GM18909 (cell line): ENCODE results near the gene RGS4.
"Not testable (repeated sequence)": the region's sequence is repeated elsewhere in the genome, so short reads cannot be mapped to it uniquely, and the experiment has no call there.

ENCODE experiments used
- ATAC-seq: cut with Tn5 transposase; IDR thresholded peaks from one replicate; pipeline ENCODE4 v1.9.1; 2021; ENCODE audit warnings: mild to moderate bottlenecking; ENCODE audit not compliant: unreplicated experiment, poor library complexity

The RGS4 gene

DNA sequence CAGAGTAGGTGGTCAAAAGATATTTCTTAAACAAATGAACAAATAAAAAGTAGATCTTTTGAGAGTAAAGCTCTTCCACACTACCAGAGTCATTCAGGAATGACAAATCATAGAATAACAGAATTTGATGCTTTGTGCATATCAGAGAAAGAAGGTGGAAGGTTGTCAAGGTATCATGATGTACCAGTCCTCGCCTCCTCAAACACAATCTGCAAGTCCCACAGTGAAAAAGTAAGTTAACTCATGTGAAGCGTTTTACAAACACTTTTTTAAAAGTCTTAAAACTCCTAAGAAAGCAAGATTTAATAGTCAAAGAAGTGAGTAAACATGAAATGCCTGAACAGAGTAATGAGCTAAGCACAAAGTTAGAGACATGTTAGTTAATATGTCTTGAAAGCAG lies 2.5 kb upstream of the RGS4 start:
- ATAC-seq: no peak

DNA sequence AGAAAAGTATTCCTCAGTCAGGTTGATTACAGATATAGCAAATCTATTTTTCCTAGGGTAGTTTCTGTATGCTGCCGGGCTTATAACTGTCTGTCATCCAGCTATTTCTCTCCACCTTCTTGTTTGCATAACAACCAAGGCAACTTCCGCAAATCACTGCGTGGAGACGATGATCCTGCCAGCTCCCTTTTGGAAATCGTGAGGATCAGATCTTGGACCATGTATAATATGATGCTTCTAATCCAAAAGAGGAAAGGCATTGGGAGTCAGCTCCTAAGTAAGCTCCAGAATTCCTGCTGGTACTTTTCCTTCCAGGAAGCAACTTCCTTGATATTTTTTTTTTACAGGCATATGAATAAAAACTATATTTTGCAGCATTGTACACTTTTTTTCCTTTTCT lies 445 bp upstream of the RGS4 start:
- no peak for ATAC-seq

DNA sequence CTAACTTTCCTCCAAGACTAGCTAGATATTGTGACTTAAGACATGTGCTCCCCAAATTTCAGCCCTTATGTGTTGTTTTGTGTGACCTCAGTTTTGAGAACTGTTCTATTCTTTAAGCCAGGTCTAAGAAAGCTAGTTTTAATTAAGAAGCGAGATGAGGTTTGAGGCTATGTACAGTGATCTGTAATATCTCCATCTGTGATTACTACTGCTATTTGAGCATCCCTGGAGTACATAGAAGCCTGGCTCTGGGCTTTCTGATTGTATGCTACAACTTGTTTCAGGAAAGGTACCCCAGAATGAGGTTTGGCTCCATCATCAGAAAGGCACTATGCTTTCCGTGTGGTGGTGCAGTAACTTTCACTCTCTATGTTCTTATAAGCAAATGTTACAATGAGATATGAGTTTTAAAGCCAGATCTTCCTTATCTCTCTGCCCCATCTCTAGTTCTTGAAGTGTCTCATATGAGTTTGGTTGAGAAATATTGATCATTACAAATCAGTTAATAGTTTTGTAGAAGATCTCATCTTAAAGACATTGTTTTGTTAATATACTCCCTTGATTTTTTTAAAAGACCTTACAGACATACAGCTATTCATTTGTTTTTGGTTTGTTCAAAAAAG lies 605 bp downstream of the RGS4 start:
- ATAC-seq: no peak

DNA sequence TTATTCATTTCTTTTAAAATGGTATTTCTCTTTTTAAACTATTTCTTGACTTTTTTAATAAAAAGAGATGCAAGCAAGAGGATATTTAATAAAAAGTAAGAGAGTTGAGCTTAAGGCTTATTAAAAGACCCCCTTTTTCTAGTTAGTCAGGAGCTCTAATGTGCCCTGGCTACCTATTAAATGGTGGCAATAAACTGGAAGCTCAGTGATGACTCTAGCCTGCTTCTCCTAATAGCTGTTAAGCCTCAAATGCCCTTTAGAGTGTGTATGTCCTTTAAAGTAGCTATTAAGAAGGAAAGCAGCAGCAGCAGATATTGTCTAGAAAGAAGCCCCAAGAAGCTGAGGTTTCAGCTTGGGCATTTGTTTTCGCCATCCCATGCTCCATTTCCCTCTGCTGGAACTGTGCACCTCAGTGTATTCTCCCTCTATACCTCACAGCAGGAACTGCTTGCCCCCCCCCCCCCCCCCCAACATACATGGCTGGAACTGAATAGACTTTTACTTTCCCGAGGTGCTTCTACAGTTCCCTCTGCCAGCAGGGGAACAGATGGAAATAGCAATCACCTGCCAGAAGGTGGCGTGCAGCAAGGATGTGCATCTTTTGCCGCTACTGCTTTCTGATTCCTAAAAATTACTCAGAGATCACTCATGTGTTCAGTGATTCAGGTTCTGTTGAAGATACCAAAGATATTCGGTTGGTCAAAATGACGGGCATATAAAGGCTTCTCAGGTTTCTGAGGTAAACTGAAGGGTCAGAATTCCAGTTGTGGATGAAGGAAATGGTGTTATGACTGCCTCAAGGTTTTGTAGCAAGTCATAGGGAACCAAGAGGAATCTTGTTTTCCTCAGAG lies 2.5 kb downstream of the RGS4 start:
- peak; percentile 82 for ATAC-seq

DNA sequence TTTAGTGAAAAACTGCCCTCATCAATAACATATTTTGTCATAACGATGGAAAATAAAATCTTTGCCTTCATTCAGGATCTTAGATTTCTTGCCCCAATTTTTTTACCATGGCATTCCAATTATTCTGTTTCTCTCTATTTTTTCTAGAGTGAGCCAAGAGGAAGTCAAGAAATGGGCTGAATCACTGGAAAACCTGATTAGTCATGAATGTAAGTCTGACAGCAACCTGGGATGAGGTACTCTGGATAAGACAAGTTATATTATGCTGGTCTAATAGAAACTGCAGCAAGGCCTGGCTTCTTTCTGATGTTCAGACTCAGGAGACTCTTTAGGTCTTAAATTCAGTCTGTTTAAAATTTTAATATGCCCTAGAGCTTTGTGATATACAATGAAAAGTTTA lies 3.5 kb downstream of the RGS4 start:
- no peak for ATAC-seq

DNA sequence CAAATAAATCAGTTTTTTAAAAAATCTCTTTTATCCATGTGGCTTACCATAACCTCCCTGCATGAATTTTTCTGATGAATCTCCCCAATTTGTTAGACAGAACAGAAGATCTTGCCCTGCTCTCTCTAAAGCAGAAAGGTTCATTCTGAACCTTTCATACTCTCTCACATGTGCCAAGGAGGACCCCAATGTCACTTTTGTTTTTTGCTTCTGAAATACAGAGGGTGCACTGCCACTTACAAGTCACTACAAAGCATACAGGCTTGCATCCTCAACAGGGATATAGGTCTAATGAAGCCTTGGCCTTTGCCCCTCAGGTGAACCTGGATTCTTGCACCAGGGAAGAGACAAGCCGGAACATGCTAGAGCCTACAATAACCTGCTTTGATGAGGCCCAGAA lies 4.8 kb downstream of the RGS4 start:
- no peak for ATAC-seq

DNA sequence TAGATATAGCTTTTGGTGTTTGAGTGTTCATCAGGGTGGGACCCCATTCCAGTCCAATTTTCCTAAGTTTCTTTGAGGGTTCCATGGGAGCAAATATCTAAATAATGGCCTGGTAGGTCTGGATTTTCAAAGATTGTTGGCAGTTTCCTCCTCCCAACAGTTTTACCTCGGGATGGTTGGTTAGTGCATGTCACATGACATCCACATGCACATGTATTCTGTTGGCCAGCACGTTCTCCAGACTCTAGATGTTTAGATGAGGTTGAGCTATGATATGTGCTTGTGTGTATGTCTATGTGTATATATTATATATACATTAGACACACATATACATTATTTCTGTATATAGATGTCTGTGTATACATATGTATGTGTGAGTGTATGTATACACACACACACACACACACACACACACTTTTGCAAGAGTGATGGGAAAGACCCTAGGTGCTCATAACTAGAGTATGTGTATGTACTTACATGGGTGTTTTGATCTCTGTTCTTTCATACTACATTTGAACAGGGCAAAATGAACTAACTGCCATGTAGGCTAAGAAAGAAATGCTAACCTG lies 5.6 kb downstream of the RGS4 start:
- no peak for ATAC-seq

DNA sequence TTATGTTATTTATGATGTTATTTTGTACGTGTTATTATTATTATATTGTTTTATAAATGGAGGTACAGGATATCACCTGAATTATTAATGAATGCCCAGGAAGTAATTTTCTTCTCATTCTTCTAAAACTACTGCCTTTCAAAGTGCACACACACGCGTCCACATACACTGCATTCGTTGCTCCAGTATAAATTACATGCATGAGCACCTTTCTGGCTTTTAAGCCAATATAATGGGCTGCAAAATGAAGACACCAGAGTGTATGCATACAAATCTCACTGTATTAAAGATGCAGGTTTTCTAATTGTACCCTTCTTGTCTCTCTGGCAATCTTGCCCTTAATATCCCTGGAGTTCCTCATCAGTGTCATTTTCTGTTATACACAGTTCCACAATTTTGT lies 6.9 kb downstream of the RGS4 start:
- ATAC-seq: no peak

DNA sequence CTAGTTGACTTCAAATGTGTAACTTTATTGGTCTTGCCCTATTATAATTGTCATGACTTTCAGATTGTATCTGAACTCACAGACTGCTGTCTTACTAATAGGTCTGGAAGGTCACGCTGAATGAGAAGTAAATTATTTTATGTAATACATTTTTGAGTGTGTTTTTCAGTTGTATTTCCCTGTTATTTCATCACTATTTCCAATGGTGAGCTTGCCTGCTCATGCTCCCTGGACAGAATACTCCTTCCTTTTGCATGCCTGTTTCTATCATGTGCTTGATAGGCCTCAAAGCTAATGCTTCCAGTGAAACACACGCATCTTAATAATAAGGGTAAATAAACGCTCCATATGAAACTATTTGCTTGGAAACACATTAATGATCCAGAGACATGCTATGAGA lies 7.3 kb downstream of the RGS4 start:
- ATAC-seq: no peak

DNA sequence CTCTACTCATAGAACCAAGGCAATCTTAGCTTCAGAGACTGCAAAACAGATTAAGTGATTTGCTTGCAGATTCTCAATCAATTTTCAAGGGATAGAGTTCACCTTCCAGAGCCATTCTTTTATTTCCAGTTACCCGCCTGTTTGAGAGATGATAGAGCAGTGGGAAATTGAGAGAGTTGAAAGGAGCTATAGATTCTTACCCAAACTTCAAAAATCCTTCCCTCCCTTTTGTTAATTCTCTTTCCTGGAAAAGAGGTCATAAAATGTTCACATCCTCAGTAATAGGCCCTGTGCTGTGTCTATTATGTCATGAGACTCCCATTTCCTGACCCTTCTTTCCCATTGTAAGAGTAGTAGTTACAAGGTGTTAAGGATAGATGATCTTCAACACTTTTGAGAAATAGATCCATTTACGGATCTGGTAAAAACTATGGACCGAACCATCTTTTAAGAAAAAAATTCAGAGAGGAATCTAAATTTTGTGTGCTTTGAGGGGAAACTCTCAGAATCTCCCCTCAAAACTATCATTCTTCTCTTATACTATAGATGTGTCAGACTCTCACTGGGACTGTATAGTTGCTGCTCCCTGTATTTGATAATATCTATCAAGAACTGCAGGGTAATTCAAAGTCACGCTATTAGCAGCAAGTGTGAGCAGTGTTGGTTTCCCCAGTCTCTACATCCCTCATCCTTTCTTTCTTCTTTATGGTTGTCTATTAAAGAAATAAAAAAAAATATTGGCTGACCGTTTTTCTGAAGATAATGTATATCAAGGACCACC lies 8.0 kb downstream of the RGS4 start:
- ATAC-seq: no peak

DNA sequence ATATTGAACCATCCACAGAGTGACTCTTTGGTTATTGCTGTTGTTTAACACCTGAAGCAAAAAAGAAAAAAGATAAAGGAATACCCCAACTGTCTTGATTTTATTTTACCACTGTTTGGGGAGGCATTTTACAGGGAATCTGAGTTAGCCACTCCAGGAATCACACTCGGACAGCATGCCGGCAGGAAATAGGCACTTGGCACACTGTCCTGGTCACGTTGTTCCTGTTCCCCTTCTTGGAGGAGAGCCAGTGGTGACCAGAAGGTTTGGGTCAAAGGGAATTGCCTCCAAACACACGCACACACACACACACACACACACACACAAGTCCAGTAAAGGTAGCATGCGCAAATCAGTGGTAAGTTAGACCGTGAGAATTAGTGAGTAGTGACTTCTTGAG lies 13.8 kb downstream of the RGS4 start:
- no peak for ATAC-seq

DNA sequence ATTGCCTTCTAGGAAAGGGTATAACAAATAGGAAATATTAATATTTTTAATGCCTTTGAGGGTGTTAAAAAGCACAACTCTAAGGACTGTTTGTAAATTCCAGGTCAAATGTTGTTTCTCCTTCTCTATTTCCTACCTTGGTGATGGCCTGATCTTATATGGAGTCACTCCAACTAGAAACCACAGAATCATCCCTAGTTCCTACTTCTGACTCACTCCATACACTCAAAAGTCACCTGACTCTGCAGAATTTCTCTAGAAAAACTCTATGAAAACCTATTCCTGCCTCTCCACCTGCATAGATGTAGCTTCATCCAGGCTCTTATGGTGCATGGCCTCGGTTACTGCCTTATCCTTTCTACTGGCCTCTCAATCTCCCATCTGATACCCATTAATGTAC lies 14.5 kb downstream of the RGS4 start:
- no peak for ATAC-seq

DNA sequence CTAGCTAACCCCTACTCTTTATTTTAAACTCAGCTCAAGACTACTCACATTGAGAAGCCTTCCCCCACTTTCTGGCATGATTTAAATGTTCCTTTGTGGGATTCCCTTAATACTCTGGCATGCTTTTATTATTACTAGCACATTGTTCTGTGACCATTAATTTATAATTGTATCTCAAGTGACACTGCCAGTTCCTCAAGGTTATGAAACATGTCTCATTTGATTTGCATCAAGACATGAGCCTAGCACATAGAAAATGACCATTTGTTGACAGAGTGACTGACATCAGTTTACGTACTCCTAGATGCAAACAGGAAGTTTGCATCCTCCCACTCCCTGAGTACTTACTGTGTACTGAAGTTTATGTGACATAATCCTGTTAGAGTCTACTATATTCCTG lies 15.2 kb downstream of the RGS4 start:
- ATAC-seq: no peak

DNA sequence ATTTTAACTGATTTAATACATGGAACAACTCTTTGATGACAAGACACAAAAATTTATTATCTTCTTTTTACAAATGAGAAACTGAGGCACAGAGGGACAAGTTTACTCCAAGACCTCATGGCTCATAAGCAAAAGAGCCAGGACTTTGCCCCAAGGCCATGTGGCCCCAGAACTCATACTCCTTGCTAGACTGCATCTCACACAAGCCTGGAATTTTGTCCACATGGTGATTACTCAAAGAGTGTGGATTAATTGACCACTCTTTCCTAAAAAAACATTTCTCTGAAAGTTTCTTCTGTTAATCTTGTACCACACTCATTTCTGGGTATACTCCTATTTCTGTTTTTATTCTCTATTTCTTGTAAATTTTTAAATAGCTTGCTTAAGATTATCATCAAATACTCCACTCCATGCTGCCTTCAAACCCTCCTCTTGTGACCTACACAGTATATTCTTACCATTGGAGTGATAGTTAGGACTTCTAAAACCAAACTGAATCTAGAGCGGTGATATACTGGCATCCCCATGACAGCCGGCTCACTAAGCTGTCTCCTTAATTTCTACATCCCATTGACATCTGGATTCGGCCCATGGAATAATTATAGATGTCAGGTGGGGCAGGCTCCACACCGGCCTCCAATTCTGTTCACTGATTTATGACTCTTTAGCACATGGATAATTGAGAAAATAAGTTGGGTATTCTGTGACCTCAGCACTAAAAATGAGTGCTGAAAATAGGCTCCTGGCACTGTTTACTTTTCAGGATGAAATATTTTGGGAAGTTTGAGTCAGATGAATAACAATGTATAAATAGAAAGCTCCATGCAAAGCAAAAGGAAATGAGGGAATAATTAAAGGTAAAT lies 16.1 kb downstream of the RGS4 start:
- ATAC-seq: no peak

DNA sequence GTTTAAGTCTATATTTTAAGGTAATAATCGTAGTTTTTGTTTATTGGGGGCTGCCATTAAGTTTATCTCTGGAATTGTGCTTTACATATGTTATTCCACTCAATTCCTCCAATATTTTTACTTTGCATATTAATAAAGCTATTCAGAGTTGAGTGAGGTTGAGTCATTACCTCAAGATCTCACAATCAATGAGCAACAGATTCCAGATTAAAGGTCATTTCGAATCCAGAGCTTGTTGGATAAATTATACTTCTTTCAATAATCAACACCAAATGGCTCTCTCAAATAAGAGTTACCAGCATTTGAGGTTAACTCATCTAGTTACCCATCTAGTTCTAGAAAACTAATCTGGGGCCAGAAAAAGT lies 16.7 kb downstream of the RGS4 start:
- ATAC-seq: no peak

DNA sequence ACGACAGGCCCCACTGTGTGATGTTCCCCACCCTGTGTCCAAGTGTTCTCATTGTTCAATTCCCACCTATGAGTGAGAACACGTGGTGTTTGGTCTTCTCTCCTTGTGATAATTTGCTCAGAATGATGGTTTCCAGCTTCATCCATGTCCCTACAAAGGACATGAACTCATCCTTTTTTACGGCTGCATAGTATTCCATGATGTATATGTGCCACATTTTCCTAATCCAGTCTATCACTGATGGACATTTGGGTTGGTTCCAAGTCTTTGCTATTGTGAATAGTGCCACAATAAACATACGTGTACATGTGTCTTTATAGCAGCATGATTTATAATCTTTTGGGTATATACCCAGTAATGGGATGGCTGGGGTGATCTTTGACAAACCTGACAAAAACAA lies 20.0 kb downstream of the RGS4 start:
- not testable (repeated sequence) for ATAC-seq

DNA sequence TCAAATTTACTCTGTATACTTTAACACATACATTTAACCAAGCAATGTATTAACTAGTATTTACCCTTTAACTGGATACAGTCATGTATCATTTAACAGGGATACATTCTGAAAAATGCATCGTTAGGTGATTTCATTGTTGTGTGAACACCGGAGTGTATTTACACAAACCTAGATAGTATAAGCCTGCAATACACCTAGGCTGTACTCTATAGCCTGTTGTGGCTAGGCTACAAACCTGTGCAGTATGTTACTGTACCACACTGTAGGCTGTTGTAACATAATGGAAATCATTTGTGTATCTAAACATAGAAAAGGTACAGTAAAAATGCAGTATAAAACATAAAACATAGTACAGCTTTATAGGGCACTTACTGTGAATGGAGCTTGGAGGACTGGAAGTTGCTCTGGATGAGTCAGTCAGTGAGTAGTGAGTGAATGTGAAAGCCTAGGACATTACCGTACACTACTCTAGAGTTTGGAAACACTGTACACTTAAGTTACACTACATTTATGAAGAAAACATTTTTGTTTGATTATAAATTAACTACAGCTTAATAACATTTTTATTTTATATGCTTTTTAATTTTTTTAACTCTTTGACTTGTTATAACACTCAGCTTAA lies 21.3 kb downstream of the RGS4 start:
- no peak for ATAC-seq

DNA sequence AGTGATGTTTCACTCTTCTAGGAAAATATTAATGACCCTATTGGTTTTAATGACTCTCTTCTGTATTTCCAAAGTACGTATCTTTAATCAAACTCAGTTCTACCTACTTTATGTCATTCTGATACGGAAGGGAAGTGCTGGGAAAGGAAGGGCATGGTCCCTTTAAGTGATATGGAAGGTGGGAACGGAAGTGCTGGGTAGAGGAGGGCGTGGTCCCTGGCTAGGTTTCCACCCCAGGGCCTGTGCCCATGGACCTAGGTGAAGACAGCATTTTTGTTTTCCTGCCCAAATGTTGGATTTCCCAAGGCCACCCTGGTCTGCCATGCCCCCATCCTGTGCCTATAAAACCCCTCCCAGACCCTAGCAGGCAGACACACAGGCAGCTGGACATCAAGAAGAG lies 24.0 kb downstream of the RGS4 start:
- ATAC-seq: no peak

DNA sequence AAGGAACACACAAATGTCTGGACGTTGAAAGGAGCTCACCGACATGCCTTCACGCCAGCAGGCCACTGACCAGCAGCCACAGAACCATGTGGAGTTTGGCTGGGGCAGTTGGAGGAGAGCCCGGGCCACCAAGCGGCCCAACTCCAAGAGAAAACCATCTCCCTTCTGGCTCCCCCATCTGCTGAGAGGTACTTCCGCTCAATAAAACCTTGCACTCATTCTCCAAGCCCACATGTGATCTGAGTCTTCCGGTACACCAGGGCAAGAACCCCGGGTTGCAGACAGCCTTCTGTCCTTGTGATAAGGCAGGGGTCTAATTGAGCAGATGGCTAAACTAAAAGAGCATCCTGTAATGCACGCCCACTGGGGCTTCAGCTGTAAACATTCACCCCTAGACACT lies 24.4 kb downstream of the RGS4 start:
- ATAC-seq: no peak

DNA sequence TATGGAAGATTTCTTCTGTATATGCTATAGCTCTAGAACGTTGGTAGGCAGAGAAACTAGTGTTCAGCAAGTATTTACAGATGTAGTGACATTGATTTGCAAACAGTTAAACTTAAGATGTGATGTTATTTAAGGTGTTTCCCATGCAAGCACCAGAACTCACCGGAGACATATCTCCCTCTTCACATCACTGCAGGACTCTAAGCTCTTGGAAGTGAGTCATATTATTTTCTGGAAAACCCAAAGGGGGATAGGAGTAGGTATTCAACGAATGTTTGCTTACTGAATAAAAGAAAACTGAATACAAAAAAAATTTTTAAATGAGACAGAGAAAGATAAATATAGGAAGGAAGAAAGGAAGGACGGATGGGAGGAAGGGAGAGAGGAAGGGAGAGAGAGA lies 25.0 kb downstream of the RGS4 start:
- no peak for ATAC-seq
